Left kidney (tissue), 2 donors: ENCODE results near the gene RABEPK. TPM values are rescaled to one million over a fixed set of nuclear protein-coding genes. Genes with fewer than 3 reads are reported as not detected.
A peak's percentile ranks its signal among the peaks of the same experiment; 100 is the strongest.
"Not testable (repeated sequence)": the region's sequence is repeated elsewhere in the genome, so short reads cannot be mapped to it uniquely, and the experiment has no call there.

Experiments used
- DNase-seq: peaks from one replicate; pipeline ENCODE4 v3.0.0-alpha.2; 2013
- polyA plus RNA-seq: library from polyadenylated mRNA; unstranded; fragments of 120-200 nt; gene quantifications from one replicate; pipeline ENCODE4 v1.2.1, GENCODE V29; 2013; ENCODE audit not compliant: insufficient read length

Gene RABEPK
- polyA plus RNA-seq, 1 donor, result 21.1 TPM

GRCh38 chr9:125243792-125244260 lies 43.5 kb downstream of the RABEPK start:
- no peak for DNase-seq

- no peak for DNase-seq
Measured at GRCh38 chr9:125246261-125246667, 45.9 kb downstream of the RABEPK start.

GRCh38 chr9:125254231-125254630 lies 53.9 kb downstream of the RABEPK start:
- no peak for DNase-seq

- no peak for DNase-seq
Measured at GRCh38 chr9:125255781-125256391, 55.5 kb downstream of the RABEPK start.

GRCh38 chr9:125258160-125258785 lies 57.9 kb downstream of the RABEPK start:
- no peak for DNase-seq

GRCh38 chr9:125258832-125259534 lies 58.6 kb downstream of the RABEPK start:
- no peak for DNase-seq

GRCh38 chr9:125260561-125260960 lies 60.2 kb downstream of the RABEPK start:
- DNase-seq, result no peak

GRCh38 chr9:125261501-125262293 lies 61.4 kb downstream of the RABEPK start, which contains the start of gene GAPVD1:
TSS of gene GAPVD1 (plus strand) at chr9:125261826. CDS start at chr9:125298922, 37,096 bp downstream.
- peak; percentile 90 for DNase-seq

GRCh38 chr9:125262294-125262991 lies 62.1 kb downstream of the RABEPK start:
- peak; percentile 32 for DNase-seq

GRCh38 chr9:125264068-125264467 lies 63.7 kb downstream of the RABEPK start:
- not testable (repeated sequence) for DNase-seq

GRCh38 chr9:125268394-125269013 lies 68.2 kb downstream of the RABEPK start:
- no peak for DNase-seq

GRCh38 chr9:125269014-125269397 lies 68.7 kb downstream of the RABEPK start:
- no peak for DNase-seq

GRCh38 chr9:125271081-125271480 lies 70.7 kb downstream of the RABEPK start:
- DNase-seq, result no peak

GRCh38 chr9:125272697-125273096 lies 72.4 kb downstream of the RABEPK start:
- no peak for DNase-seq

- no peak for DNase-seq
Measured at GRCh38 chr9:125276771-125277170, 76.4 kb downstream of the RABEPK start.

- DNase-seq, result no peak
Measured at GRCh38 chr9:125277411-125277810, 77.1 kb downstream of the RABEPK start.

GRCh38 chr9:125280945-125281344 lies 80.6 kb downstream of the RABEPK start:
- DNase-seq, result no peak
